Neural progenitor cell (in vitro differentiated cells): ENCODE data around the gene SHLD2. TPM values are rescaled to one million over a fixed set of nuclear protein-coding genes. Genes with fewer than 3 reads are reported as not detected.

Source experiments
- DNase-seq: peaks from one replicate; pipeline ENCODE4 v3.0.0-alpha.2; 2016; ENCODE audit warnings: low spot score
- H2AFZ ChIP-seq: fragments of 200-600 bp; sonication (generic); replicated peaks from 2 replicates; pipeline ENCODE4 v1.6.1; 2016; ENCODE audit warnings: antibody characterized with exemption
- H3F3A ChIP-seq: fragments of 200-600 bp; sonication (generic); 2 replicates; pipeline ENCODE4 v1.6.1; 2016; ENCODE audit warnings: antibody characterized with exemption, low read depth
- H3K27ac ChIP-seq: fragments of 200-600 bp; sonication (generic); 2 replicates; pipeline ENCODE4 v1.5.1; 2016; ENCODE audit warnings: mild to moderate bottlenecking
- H3K27me3 ChIP-seq: fragments of 200-600 bp; sonication (generic); 2 replicates; pipeline ENCODE4 v1.6.1; 2016; ENCODE audit warnings: mild to moderate bottlenecking, moderate library complexity
- H3K36me3 ChIP-seq: fragments of 200-600 bp; sonication (generic); 2 replicates; pipeline ENCODE4 v1.5.1; 2016
- H3K4me1 ChIP-seq: fragments of 200-600 bp; sonication (generic); 2 replicates; pipeline ENCODE4 v1.6.1; 2016; ENCODE audit warnings: mixed run types
- H3K4me2 ChIP-seq: fragments of 200-600 bp; sonication (generic); 2 replicates; pipeline ENCODE4 v1.6.1; 2016
- H3K4me3 ChIP-seq: fragments of 200-600 bp; sonication (generic); 2 replicates; pipeline ENCODE4 v1.5.1; 2016
- H3K79me2 ChIP-seq: fragments of 200-600 bp; sonication (generic); 2 replicates; pipeline ENCODE4 v1.6.1; 2016; ENCODE audit warnings: low read depth
- H3K9ac ChIP-seq: fragments of 200-600 bp; sonication (generic); 2 replicates; pipeline ENCODE4 v1.6.1; 2016
- H3K9me3 ChIP-seq: fragments of 200-600 bp; sonication (generic); 2 replicates; pipeline ENCODE4 v1.5.1; 2016; ENCODE audit warnings: low read depth
- H4K20me1 ChIP-seq: fragments of 200-600 bp; sonication (generic); 2 replicates; pipeline ENCODE4 v1.6.1; 2016; ENCODE audit warnings: low read depth
- H3K27ac Mint-ChIP-seq: 3 replicates; pipeline ENCODE4 v1.8.0; 2021; ENCODE audit warnings: mixed read lengths
- H3K27me3 Mint-ChIP-seq: 2 replicates; pipeline ENCODE4 v1.8.0; 2022; ENCODE audit warnings: low read depth, mild to moderate bottlenecking, inconsistent platforms, moderate library complexity, mixed read lengths; ENCODE audit not compliant: insufficient read depth
- H3K36me3 Mint-ChIP-seq: 3 replicates; pipeline ENCODE4 v1.8.0; 2021; ENCODE audit warnings: mixed read lengths
- H3K4me1 Mint-ChIP-seq: 3 replicates; pipeline ENCODE4 v1.8.0; 2021; ENCODE audit warnings: mixed read lengths
- H3K4me3 Mint-ChIP-seq: 3 replicates; pipeline ENCODE4 v1.8.0; 2021; ENCODE audit warnings: mild to moderate bottlenecking, moderate library complexity, mixed read lengths
- H3K9me3 Mint-ChIP-seq: 3 replicates; pipeline ENCODE4 v1.8.0; 2020; ENCODE audit warnings: mixed read lengths
- EZH2 ChIP-seq: fragments of 200-600 bp; sonication (generic); IDR thresholded peaks from 2 replicates; pipeline ENCODE4 v1.6.1; 2017; ENCODE audit warnings: antibody characterized with exemption, mild to moderate bottlenecking, moderate library complexity
- EZH2phosphoT487 ChIP-seq: fragments of 200-600 bp; sonication (generic); IDR thresholded peaks from 2 replicates; pipeline ENCODE4 v1.6.1; 2017; ENCODE audit warnings: antibody characterized with exemption
- total RNA-seq: library from RNA; depleted of rRNA; stranded (reverse); fragments of >200 nt; gene quantifications from 2 replicates; pipeline ENCODE4 v1.2.3, GENCODE V29; 2015; ENCODE audit warnings: low replicate concordance
- TF ChIP-seq, protein P1 (sequence below): fragments of 200-600 bp; sonication (generic); IDR thresholded peaks from 2 replicates; pipeline ENCODE4 v1.5.1; 2017; ENCODE audit warnings: antibody characterized with exemption, mild to moderate bottlenecking

The SHLD2 gene
- total RNA-seq, 1 donor from 2014 or later = 40.8 TPM

DNA sequence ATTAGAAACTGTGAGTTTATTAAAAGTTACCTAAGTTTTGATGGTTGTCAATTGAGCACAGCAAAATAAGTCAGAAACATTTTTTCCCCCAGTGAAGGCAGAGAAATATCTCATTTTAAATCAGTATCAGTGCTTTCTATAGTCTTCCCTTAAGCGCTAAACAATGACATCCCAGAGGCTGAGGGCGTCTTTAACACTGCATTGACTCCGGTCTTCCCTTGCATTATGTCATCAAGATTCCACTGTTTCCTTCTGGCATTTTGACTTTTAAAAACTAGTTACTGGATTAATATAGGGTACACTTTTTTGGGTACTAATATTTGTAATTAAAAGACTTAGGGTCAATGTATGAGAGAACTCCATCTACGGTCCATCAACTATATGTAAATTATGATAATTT is 4.2 kb upstream of the SHLD2 start:
- Histone ChIP-seq H2AFZ (no peak overlapping the region), H3K4me3 (peak overlapping the region; percentile 81), H3K4me1 (peaks cover 26% of the 10 kb centered on the region), H3F3A (peaks cover 31% of the 10 kb centered on the region), H3K9me3 (no peaks in the 10 kb centered on the region), H3K9ac (no peak overlapping the region), H3K79me2 (peaks cover 91% of the 10 kb centered on the region), H3K27ac (no peak overlapping the region), H3K4me2 (peak overlapping the region; percentile 90), H3K27me3 (no peaks in the 10 kb centered on the region), H3K36me3 (peaks cover 7% of the 10 kb centered on the region), H4K20me1 (peaks cover 29% of the 10 kb centered on the region)
- TF ChIP-seq, protein P1, sequence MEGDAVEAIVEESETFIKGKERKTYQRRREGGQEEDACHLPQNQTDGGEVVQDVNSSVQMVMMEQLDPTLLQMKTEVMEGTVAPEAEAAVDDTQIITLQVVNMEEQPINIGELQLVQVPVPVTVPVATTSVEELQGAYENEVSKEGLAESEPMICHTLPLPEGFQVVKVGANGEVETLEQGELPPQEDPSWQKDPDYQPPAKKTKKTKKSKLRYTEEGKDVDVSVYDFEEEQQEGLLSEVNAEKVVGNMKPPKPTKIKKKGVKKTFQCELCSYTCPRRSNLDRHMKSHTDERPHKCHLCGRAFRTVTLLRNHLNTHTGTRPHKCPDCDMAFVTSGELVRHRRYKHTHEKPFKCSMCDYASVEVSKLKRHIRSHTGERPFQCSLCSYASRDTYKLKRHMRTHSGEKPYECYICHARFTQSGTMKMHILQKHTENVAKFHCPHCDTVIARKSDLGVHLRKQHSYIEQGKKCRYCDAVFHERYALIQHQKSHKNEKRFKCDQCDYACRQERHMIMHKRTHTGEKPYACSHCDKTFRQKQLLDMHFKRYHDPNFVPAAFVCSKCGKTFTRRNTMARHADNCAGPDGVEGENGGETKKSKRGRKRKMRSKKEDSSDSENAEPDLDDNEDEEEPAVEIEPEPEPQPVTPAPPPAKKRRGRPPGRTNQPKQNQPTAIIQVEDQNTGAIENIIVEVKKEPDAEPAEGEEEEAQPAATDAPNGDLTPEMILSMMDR = no peak
- TF ChIP-seq EZH2 = no peak
- no peak for TF ChIP-seq EZH2phosphoT487
- Mint-ChIP-seq H3K27ac (no peak overlapping the region), H3K27me3 (no peaks in the 10 kb centered on the region), H3K36me3 (peaks cover 28% of the 10 kb centered on the region), H3K9me3 (no peaks in the 10 kb centered on the region), H3K4me1 (peaks cover 42% of the 10 kb centered on the region), H3K4me3 (no peak overlapping the region)
- DNase-seq = peak; percentile 62

DNA sequence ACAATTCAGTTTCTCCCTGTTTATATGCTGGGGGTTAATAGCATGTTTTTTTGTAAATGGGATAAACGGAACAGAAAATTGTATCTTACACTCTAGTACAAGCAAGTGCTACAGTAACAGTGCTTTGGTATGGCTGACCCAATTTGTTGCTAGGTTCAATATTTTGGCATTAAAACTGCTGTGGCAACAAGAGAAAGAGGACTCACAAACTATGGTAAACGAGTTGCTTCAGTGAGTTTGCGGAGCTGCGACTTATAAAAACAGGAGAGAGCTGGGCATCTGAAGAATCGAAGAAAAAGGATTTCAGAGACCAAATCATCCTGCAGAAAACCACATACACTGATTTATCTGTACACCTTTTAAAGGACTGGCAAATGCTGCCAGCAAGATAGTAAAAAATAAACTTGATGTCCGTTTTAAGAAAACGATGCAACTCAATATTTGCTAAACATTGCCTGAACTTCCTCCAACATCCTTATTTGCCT is 2.6 kb upstream of the SHLD2 start:
- H3K4me1 Mint-ChIP-seq = peaks cover 42% of the 10 kb centered on the region
- H3K4me1 ChIP-seq = peaks cover 26% of the 10 kb centered on the region
- H3K27ac ChIP-seq = no peak overlapping the region
- peaks cover 91% of the 10 kb centered on the region for H3K79me2 ChIP-seq
- H3K9me3 ChIP-seq = no peaks in the 10 kb centered on the region
- H3K27me3 Mint-ChIP-seq = no peaks in the 10 kb centered on the region
- H3K27me3 ChIP-seq = no peaks in the 10 kb centered on the region
- TF ChIP-seq, protein P1 = no peak
- TF ChIP-seq EZH2phosphoT487 = no peak
- no peak for TF ChIP-seq EZH2
- peaks cover 29% of the 10 kb centered on the region for H4K20me1 ChIP-seq
- peak overlapping the region; percentile 8 for H3K27ac Mint-ChIP-seq
- peak overlapping the region; percentile 90 for H3K4me2 ChIP-seq
- peaks cover 7% of the 10 kb centered on the region for H3K36me3 ChIP-seq
- H3K4me3 ChIP-seq = peak overlapping the region; percentile 81
- no peaks in the 10 kb centered on the region for H3K9me3 Mint-ChIP-seq
- no peak overlapping the region for H2AFZ ChIP-seq
- peaks cover 31% of the 10 kb centered on the region for H3F3A ChIP-seq
- peak overlapping the region; percentile 98 for H3K4me3 Mint-ChIP-seq
- peaks cover 19% of the 10 kb centered on the region for H3K36me3 Mint-ChIP-seq
- DNase-seq = peak; percentile 7
- H3K9ac ChIP-seq = peak overlapping the region; percentile 55

DNA sequence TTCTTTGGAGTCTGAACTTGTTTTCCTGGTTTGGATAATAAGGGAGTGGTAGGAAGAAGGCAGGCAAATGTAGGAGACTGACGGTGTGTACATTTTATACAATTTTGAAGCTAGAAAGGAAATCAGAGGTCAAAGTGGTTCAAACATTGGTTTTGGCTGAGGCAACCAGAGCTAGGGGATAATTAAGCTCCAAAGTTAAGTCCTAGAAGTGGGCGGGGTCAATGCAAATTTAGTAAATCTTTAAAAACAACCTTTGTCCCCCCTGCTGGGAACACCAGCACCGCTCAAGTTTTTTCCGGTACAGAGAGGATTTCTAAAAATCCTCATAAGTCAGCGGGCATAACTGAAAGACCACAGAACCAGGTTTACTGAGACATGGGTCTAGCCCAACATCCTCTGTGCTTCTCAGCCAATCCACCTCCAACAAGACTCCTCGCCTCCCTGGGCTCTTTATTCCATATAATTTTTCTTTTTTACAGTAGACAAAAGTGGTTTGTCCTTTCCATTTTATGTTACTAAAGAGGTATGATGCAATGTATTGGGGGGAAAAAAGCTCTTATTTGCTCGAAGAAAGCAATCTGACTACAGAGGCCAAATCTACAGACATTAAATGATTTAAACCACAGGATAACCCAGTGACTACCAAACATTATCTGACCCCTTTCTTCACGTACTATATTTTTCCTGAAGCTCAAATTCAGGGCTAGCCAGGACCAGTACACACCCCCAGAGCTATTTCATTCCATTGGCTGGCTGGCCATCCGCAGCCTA is 2.0 kb upstream of the SHLD2 start:
- peaks cover 90% of the 10 kb centered on the region for H3K79me2 ChIP-seq
- Mint-ChIP-seq H3K9me3 (no peaks in the 10 kb centered on the region), H3K27me3 (no peaks in the 10 kb centered on the region), H3K36me3 (peaks cover 16% of the 10 kb centered on the region), H3K4me3 (peak overlapping the region; percentile 98), H3K27ac (peak overlapping the region; percentile 48), H3K4me1 (peaks cover 42% of the 10 kb centered on the region)
- TF ChIP-seq EZH2 (no peak), EZH2phosphoT487 (no peak)
- TF ChIP-seq, protein P1 = no peak
- DNase-seq = peak; percentile 89
- peaks cover 26% of the 10 kb centered on the region for H3K4me1 ChIP-seq
- peak overlapping the region; percentile 90 for H3K4me2 ChIP-seq
- H3K9me3 ChIP-seq = no peaks in the 10 kb centered on the region
- peak overlapping the region; percentile 40 for H3K27ac ChIP-seq
- peak overlapping the region; percentile 81 for H3K4me3 ChIP-seq
- H2AFZ ChIP-seq = no peak overlapping the region
- peak overlapping the region; percentile 55 for H3K9ac ChIP-seq
- H4K20me1 ChIP-seq = peaks cover 29% of the 10 kb centered on the region
- H3F3A ChIP-seq = peaks cover 31% of the 10 kb centered on the region
- peaks cover 7% of the 10 kb centered on the region for H3K36me3 ChIP-seq
- no peaks in the 10 kb centered on the region for H3K27me3 ChIP-seq
